MCF 10A (cell line): ENCODE results near the gene PINK1. TPM values are rescaled to one million over a fixed set of nuclear protein-coding genes. Genes with fewer than 3 reads are reported as not detected.

Experiments used
- BruUV-seq: library from RNA; stranded (reverse); fragments of 400-500 nt; replicated peaks from 2 replicates; lab custom pipeline; 2021; lab: Mats Ljungman, UMichigan
- CTCF ChIA-PET: fragments of 300-600 bp; sonication (Branson Sonifier 250); formaldehyde crosslinking; extraction: SDS; loops from one replicate; lab custom pipeline; 2021; ENCODE audit warnings: antibody characterized with exemption, inconsistent platforms; lab: Yijun Ruan, JAX
- POLR2A ChIA-PET: fragments of 300-600, 350-650 bp; sonication (Branson Sonifier 250); formaldehyde crosslinking; extraction: SDS; loops from one replicate; lab custom pipeline; 2020; ENCODE audit warnings: antibody characterized with exemption, inconsistent platforms; lab: Yijun Ruan, JAX
- DNase-seq: peaks from one replicate; pipeline ENCODE4 v3.0.0-alpha.2; 2018; ENCODE audit not compliant: unreplicated experiment
- H3K27ac Mint-ChIP-seq: one replicate; pipeline ENCODE4 v1.8.0; 2022; ENCODE audit warnings: mild to moderate bottlenecking, low read depth, mixed read lengths; ENCODE audit not compliant: unreplicated experiment
- H3K27me3 Mint-ChIP-seq: one replicate; pipeline ENCODE4 v1.8.0; 2022; ENCODE audit warnings: mixed read lengths; ENCODE audit not compliant: insufficient read depth, unreplicated experiment
- H3K36me3 Mint-ChIP-seq: one replicate; pipeline ENCODE4 v1.8.0; 2022; ENCODE audit warnings: mild to moderate bottlenecking, moderate library complexity, mixed read lengths; ENCODE audit not compliant: insufficient read depth, unreplicated experiment
- H3K4me1 Mint-ChIP-seq: one replicate; pipeline ENCODE4 v1.8.0; 2022; ENCODE audit warnings: mixed read lengths; ENCODE audit not compliant: insufficient read depth, unreplicated experiment
- H3K4me3 Mint-ChIP-seq: one replicate; pipeline ENCODE4 v1.8.0; 2022; ENCODE audit warnings: mild to moderate bottlenecking, moderate library complexity, mixed read lengths; ENCODE audit not compliant: unreplicated experiment
- H3K9me3 Mint-ChIP-seq: one replicate; pipeline ENCODE4 v1.8.0; 2022; ENCODE audit warnings: mixed read lengths; ENCODE audit not compliant: unreplicated experiment
- intact Hi-C: fragments of 100-400 bp; cut with micrococcal nuclease; formaldehyde crosslinking; loops from 2 replicates; pipeline ENCODE4 v1.14.1; 2022
- total RNA-seq: library from RNA; stranded (reverse); gene quantifications from 2 replicates; pipeline ENCODE4 v1.2.3, GENCODE V29; 2022
- TF ChIP-seq, protein P1 (sequence below): fragments of 200-600 bp; IDR thresholded peaks from one replicate; pipeline ENCODE4 v1.8.0; 2022; ENCODE audit warnings: antibody characterized with exemption, mild to moderate bottlenecking; ENCODE audit not compliant: unreplicated experiment

The PINK1 gene
- total RNA-seq, 1 experiment from 2014 or later: 20.9 TPM

DNA sequence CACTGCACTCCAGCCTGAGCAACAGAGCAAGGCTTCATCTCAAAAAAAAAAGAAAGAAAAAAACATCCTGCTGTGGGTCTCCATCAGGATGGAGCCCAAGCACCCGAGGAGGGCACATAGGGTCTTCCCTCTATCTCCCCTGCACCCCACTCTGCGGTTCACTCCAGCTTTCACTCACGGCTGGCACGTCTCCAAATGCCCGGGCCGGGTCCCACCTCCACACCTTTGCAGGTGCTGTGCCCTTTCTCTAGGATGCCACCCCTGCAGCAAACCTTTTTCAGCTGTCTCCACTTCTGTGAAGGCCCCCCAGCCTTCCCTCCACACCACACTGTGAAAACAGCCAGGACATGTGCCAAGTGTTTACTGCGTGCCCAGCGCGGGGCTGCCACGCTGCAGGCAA lies 50.4 kb downstream of the PINK1 start:
- Mint-ChIP-seq H3K27me3 (no peaks in the 10 kb centered on the region), H3K4me3 (no peak overlapping the region), H3K4me1 (no peaks in the 10 kb centered on the region), H3K27ac (no peak overlapping the region), H3K36me3 (no peaks in the 10 kb centered on the region), H3K9me3 (no peaks in the 10 kb centered on the region)
- ChIA-PET CTCF (interaction anchor here (1.7 kb wide), 1 partner anchor 13 kb away, joined by 5 read pairs; no protein-coding TSS in a partner anchor), POLR2A (no interaction called here)
- DNase-seq: no peak
- BruUV-seq: no TSS peak
- intact Hi-C loops: no loop called here
- TF ChIP-seq, protein P1, sequence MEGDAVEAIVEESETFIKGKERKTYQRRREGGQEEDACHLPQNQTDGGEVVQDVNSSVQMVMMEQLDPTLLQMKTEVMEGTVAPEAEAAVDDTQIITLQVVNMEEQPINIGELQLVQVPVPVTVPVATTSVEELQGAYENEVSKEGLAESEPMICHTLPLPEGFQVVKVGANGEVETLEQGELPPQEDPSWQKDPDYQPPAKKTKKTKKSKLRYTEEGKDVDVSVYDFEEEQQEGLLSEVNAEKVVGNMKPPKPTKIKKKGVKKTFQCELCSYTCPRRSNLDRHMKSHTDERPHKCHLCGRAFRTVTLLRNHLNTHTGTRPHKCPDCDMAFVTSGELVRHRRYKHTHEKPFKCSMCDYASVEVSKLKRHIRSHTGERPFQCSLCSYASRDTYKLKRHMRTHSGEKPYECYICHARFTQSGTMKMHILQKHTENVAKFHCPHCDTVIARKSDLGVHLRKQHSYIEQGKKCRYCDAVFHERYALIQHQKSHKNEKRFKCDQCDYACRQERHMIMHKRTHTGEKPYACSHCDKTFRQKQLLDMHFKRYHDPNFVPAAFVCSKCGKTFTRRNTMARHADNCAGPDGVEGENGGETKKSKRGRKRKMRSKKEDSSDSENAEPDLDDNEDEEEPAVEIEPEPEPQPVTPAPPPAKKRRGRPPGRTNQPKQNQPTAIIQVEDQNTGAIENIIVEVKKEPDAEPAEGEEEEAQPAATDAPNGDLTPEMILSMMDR: no peak

DNA sequence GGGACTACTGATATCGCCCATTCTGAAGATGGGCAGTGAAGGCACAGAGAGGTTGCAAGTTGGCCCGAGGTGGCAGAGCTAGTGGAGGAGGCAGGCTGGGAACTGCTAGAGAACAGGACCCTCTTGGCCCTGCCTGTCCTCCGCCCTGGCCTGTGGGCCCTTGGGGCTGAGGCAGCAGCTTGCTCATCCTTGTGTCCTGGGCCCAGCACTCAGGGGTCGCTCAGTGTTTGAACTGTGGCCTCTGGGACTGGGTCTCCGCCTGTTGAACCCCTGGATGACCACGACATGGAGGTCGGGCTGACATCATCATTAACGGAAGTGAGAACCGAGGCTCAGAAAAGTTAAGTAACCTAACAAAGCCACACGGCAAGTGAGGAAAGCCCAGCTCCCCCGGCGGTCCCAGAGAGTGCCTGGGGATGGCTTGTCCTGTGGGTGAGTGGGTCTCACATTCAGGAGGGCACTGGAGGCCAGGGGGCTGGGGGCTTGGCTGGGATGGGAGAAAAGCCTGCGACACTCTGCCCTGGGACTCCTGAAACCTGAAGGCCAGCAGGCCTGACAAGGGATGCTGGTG lies 50.9 kb downstream of the PINK1 start:
- no peak overlapping the region for H3K4me3 Mint-ChIP-seq
- H3K36me3 Mint-ChIP-seq: no peaks in the 10 kb centered on the region
- no peaks in the 10 kb centered on the region for H3K9me3 Mint-ChIP-seq
- DNase-seq: no peak
- intact Hi-C loops: no loop called here
- TF ChIP-seq, protein P1: no peak
- H3K27ac Mint-ChIP-seq: no peak overlapping the region
- H3K27me3 Mint-ChIP-seq: no peaks in the 10 kb centered on the region
- ChIA-PET CTCF (no interaction called here), POLR2A (no interaction called here)
- no peaks in the 10 kb centered on the region for H3K4me1 Mint-ChIP-seq
- BruUV-seq: no TSS peak

DNA sequence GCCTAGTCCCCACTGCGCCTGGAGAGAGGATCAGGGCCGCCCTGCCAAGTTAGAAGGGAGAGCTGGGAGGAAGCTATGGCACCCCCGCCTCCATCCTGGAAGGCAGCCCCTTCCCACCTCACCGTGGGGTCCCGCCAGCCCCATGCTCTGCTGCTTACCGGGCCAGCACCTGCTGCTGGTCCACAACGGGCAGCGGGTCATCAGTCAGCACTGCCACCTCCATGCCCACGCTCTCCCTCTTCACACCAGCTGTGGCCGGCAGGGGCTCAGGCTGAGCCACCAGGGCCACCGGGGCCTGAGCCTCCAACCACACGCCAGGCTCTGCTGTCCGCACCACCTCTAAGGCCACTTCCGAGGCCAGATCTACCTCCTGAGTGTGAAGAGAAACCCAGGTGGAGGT lies 51.4 kb downstream of the PINK1 start:
- intact Hi-C loops: no loop called here
- Mint-ChIP-seq H3K36me3 (no peaks in the 10 kb centered on the region), H3K4me1 (no peaks in the 10 kb centered on the region), H3K27ac (no peak overlapping the region), H3K27me3 (no peaks in the 10 kb centered on the region), H3K4me3 (no peak overlapping the region), H3K9me3 (no peaks in the 10 kb centered on the region)
- POLR2A ChIA-PET: no interaction called here
- no TSS peak for BruUV-seq
- CTCF ChIA-PET: interaction anchor here (0.5 kb wide), 1 partner anchor 899 kb away, joined by 3 read pairs; no protein-coding TSS in a partner anchor
- TF ChIP-seq, protein P1: no peak
- DNase-seq: no peak

DNA sequence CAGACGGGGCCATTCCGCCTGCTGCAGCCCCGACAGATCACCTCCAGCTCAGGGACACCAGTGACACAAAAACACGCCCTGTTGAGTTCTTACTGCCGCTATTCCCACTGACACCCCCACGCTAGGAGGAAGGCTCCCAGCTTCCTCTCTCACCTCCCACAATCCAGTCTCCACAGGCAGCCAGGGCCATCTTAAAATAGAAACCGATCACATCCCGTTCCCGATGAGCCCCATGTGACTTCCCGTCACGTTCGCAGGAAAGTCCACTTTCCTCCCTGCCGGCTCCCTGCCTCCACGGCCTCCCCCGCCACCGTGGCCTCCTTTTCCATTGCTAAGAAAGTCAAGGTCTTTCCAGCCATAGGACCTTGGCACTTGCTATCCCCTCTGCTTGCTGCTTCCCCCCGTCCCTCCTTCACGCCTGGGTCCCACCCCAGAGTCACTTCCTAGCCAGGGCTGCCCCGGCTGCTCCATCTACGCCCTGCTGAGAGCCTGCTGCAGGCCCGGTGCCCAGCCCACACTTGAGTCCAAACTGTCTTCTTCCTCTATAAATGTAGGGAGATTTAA lies 51.9 kb downstream of the PINK1 start:
- H3K9me3 Mint-ChIP-seq: no peaks in the 10 kb centered on the region

More for the DNA sequence above, 51.9 kb downstream of the PINK1 start:
- BruUV-seq: no TSS peak
- POLR2A ChIA-PET: no interaction called here
- no peak for DNase-seq
- no peaks in the 10 kb centered on the region for H3K36me3 Mint-ChIP-seq
- CTCF ChIA-PET: interaction anchor here (0.5 to 0.6 kb wide), 2 partner anchors 482 to 900 kb away, joined by 3 read pairs; no protein-coding TSS in a partner anchor
- H3K27ac Mint-ChIP-seq: no peak overlapping the region
- no peaks in the 10 kb centered on the region for H3K27me3 Mint-ChIP-seq
- TF ChIP-seq, protein P1: no peak
- no peaks in the 10 kb centered on the region for H3K4me1 Mint-ChIP-seq
- intact Hi-C loops: no loop called here
- no peak overlapping the region for H3K4me3 Mint-ChIP-seq
